Neural progenitor cell (in vitro differentiated cells): ENCODE measurements around the gene RAB13. TPM values are rescaled to one million over a fixed set of nuclear protein-coding genes. Genes with fewer than 3 reads are reported as not detected.

Experiments used
- DNase-seq: peaks from one replicate; pipeline ENCODE4 v3.0.0-alpha.2; 2016; ENCODE audit warnings: low spot score
- H2AFZ ChIP-seq: fragments of 200-600 bp; sonication (generic); replicated peaks from 2 replicates; pipeline ENCODE4 v1.6.1; 2016; ENCODE audit warnings: antibody characterized with exemption
- H3F3A ChIP-seq: fragments of 200-600 bp; sonication (generic); 2 replicates; pipeline ENCODE4 v1.6.1; 2016; ENCODE audit warnings: antibody characterized with exemption, low read depth
- H3K27ac ChIP-seq: fragments of 200-600 bp; sonication (generic); 2 replicates; pipeline ENCODE4 v1.5.1; 2016; ENCODE audit warnings: mild to moderate bottlenecking
- H3K27me3 ChIP-seq: fragments of 200-600 bp; sonication (generic); 2 replicates; pipeline ENCODE4 v1.6.1; 2016; ENCODE audit warnings: mild to moderate bottlenecking, moderate library complexity
- H3K36me3 ChIP-seq: fragments of 200-600 bp; sonication (generic); 2 replicates; pipeline ENCODE4 v1.5.1; 2016
- H3K4me1 ChIP-seq: fragments of 200-600 bp; sonication (generic); 2 replicates; pipeline ENCODE4 v1.6.1; 2016; ENCODE audit warnings: mixed run types
- H3K4me2 ChIP-seq: fragments of 200-600 bp; sonication (generic); 2 replicates; pipeline ENCODE4 v1.6.1; 2016
- H3K4me3 ChIP-seq: fragments of 200-600 bp; sonication (generic); 2 replicates; pipeline ENCODE4 v1.5.1; 2016
- H3K79me2 ChIP-seq: fragments of 200-600 bp; sonication (generic); 2 replicates; pipeline ENCODE4 v1.6.1; 2016; ENCODE audit warnings: low read depth
- H3K9ac ChIP-seq: fragments of 200-600 bp; sonication (generic); 2 replicates; pipeline ENCODE4 v1.6.1; 2016
- H3K9me3 ChIP-seq: fragments of 200-600 bp; sonication (generic); 2 replicates; pipeline ENCODE4 v1.5.1; 2016; ENCODE audit warnings: low read depth
- H4K20me1 ChIP-seq: fragments of 200-600 bp; sonication (generic); 2 replicates; pipeline ENCODE4 v1.6.1; 2016; ENCODE audit warnings: low read depth
- H3K27ac Mint-ChIP-seq: 3 replicates; pipeline ENCODE4 v1.8.0; 2021; ENCODE audit warnings: mixed read lengths
- H3K27me3 Mint-ChIP-seq: 2 replicates; pipeline ENCODE4 v1.8.0; 2022; ENCODE audit warnings: low read depth, mild to moderate bottlenecking, inconsistent platforms, moderate library complexity, mixed read lengths; ENCODE audit not compliant: insufficient read depth
- H3K36me3 Mint-ChIP-seq: 3 replicates; pipeline ENCODE4 v1.8.0; 2021; ENCODE audit warnings: mixed read lengths
- H3K4me1 Mint-ChIP-seq: 3 replicates; pipeline ENCODE4 v1.8.0; 2021; ENCODE audit warnings: mixed read lengths
- H3K4me3 Mint-ChIP-seq: 3 replicates; pipeline ENCODE4 v1.8.0; 2021; ENCODE audit warnings: mild to moderate bottlenecking, moderate library complexity, mixed read lengths
- H3K9me3 Mint-ChIP-seq: 3 replicates; pipeline ENCODE4 v1.8.0; 2020; ENCODE audit warnings: mixed read lengths
- CTCF ChIP-seq: fragments of 200-600 bp; sonication (generic); IDR thresholded peaks from 2 replicates; pipeline ENCODE4 v1.5.1; 2017; ENCODE audit warnings: antibody characterized with exemption, mild to moderate bottlenecking
- EZH2 ChIP-seq: fragments of 200-600 bp; sonication (generic); IDR thresholded peaks from 2 replicates; pipeline ENCODE4 v1.6.1; 2017; ENCODE audit warnings: antibody characterized with exemption, mild to moderate bottlenecking, moderate library complexity
- EZH2phosphoT487 ChIP-seq: fragments of 200-600 bp; sonication (generic); IDR thresholded peaks from 2 replicates; pipeline ENCODE4 v1.6.1; 2017; ENCODE audit warnings: antibody characterized with exemption
- total RNA-seq: library from RNA; depleted of rRNA; stranded (reverse); fragments of >200 nt; gene quantifications from 2 replicates; pipeline ENCODE4 v1.2.3, GENCODE V29; 2015; ENCODE audit warnings: low replicate concordance

Gene RAB13
- total RNA-seq, 1 donor from 2014 or later = 14.3 TPM

GRCh38 chr1:153953859-153954365, 32.2 kb downstream of the RAB13 start:
- no peak for DNase-seq
- Histone ChIP-seq H3K36me3 (no peaks in the 10 kb centered on the region), H3K4me2 (no peak overlapping the region), H3K9me3 (no peaks in the 10 kb centered on the region), H3K9ac (peak overlapping the region; percentile 20), H4K20me1 (peaks cover 44% of the 10 kb centered on the region), H3K4me3 (no peak overlapping the region), H2AFZ (no peak overlapping the region), H3K27ac (no peak overlapping the region), H3F3A (peaks cover 11% of the 10 kb centered on the region), H3K79me2 (peaks cover 51% of the 10 kb centered on the region), H3K27me3 (no peaks in the 10 kb centered on the region), H3K4me1 (peaks cover 19% of the 10 kb centered on the region)
- TF ChIP-seq EZH2 (no peak), CTCF (no peak), EZH2phosphoT487 (no peak)
- H3K27me3 Mint-ChIP-seq = peaks cover 5% of the 10 kb centered on the region
- H3K4me3 Mint-ChIP-seq = no peak overlapping the region
- no peak overlapping the region for H3K27ac Mint-ChIP-seq
- no peaks in the 10 kb centered on the region for H3K9me3 Mint-ChIP-seq
- H3K4me1 Mint-ChIP-seq = peaks cover 20% of the 10 kb centered on the region
- H3K36me3 Mint-ChIP-seq = peaks cover 4% of the 10 kb centered on the region

- Mint-ChIP-seq H3K4me1 (peaks cover 13% of the 10 kb centered on the region), H3K4me3 (no peak overlapping the region), H3K36me3 (peaks cover 11% of the 10 kb centered on the region), H3K27ac (no peak overlapping the region), H3K9me3 (no peaks in the 10 kb centered on the region), H3K27me3 (peaks cover 3% of the 10 kb centered on the region)
- Histone ChIP-seq H3K36me3 (no peaks in the 10 kb centered on the region), H3F3A (peaks cover 17% of the 10 kb centered on the region), H3K4me3 (no peak overlapping the region), H3K9me3 (no peaks in the 10 kb centered on the region), H2AFZ (no peak overlapping the region), H3K79me2 (peaks cover 36% of the 10 kb centered on the region), H3K4me1 (peaks cover 12% of the 10 kb centered on the region), H4K20me1 (peaks cover 49% of the 10 kb centered on the region), H3K9ac (no peak overlapping the region), H3K4me2 (no peak overlapping the region), H3K27ac (no peak overlapping the region), H3K27me3 (no peaks in the 10 kb centered on the region)
- TF ChIP-seq EZH2 (no peak), EZH2phosphoT487 (no peak), CTCF (no peak)
- DNase-seq = no peak
Measured at GRCh38 chr1:153951801-153952200, 34.3 kb downstream of the RAB13 start.

GRCh38 chr1:153951183-153951582, 35.0 kb downstream of the RAB13 start:
- Histone ChIP-seq H3K4me1 (peaks cover 6% of the 10 kb centered on the region), H3K9me3 (no peaks in the 10 kb centered on the region)
- H3K36me3 Mint-ChIP-seq = peaks cover 12% of the 10 kb centered on the region

More at GRCh38 chr1:153951183-153951582, 35.0 kb downstream of the RAB13 start:
- Histone ChIP-seq H4K20me1 (peaks cover 44% of the 10 kb centered on the region), H2AFZ (no peak overlapping the region), H3K9ac (no peak overlapping the region), H3K4me3 (no peak overlapping the region), H3K4me2 (no peak overlapping the region), H3K27ac (no peak overlapping the region), H3F3A (peaks cover 19% of the 10 kb centered on the region), H3K27me3 (no peaks in the 10 kb centered on the region), H3K79me2 (peaks cover 30% of the 10 kb centered on the region), H3K36me3 (no peaks in the 10 kb centered on the region)
- no peaks in the 10 kb centered on the region for H3K9me3 Mint-ChIP-seq
- no peaks in the 10 kb centered on the region for H3K27me3 Mint-ChIP-seq
- DNase-seq = no peak
- no peak overlapping the region for H3K27ac Mint-ChIP-seq
- H3K4me1 Mint-ChIP-seq = peaks cover 8% of the 10 kb centered on the region
- no peak overlapping the region for H3K4me3 Mint-ChIP-seq
- no peak for TF ChIP-seq EZH2
- TF ChIP-seq EZH2phosphoT487 = no peak
- TF ChIP-seq CTCF = no peak
